HCT116 (cell line): ENCODE results near the gene NKTR. TPM values are rescaled to one million over a fixed set of nuclear protein-coding genes. Genes with fewer than 3 reads are reported as not detected.

ENCODE experiments used
- ATAC-seq: fragments of 200-7000 bp; cut with Tn5 transposase; 2 replicates; pipeline ENCODE4 v1.9.1; 2020; ENCODE audit warnings: mild to moderate bottlenecking, moderate library complexity
- BruUV-seq: library from RNA; stranded (reverse); fragments of 400-500 nt; replicated peaks from 2 replicates; lab custom pipeline; 2021; lab: Mats Ljungman, UMichigan
- CTCF ChIA-PET: fragments of 300-600 bp; sonication (Branson Sonifier 250); formaldehyde crosslinking; loops from one replicate; lab custom pipeline; 2021; ENCODE audit warnings: antibody characterized with exemption; lab: Charles Lee
- POLR2A ChIA-PET: fragments of 300-600, 350-600 bp; sonication (Branson Sonifier 250); formaldehyde crosslinking; loops from one replicate; lab custom pipeline; 2021; ENCODE audit warnings: antibody characterized with exemption; lab: Charles Lee
- RAD21 ChIA-PET, 2 experiments: fragments of 300-600 bp; sonication (Branson Sonifier 250); formaldehyde crosslinking; loops; one replicate each; lab custom pipeline; 2023; ENCODE audit warnings: low total read pairs in 2 of 2; ENCODE audit not compliant: uncharacterized antibody in 2 of 2, unreplicated experiment in 2 of 2, low non-redundant PET in 1 of 2; lab: Charles Lee
- DNase-seq: peaks from one replicate; pipeline ENCODE4 v3.0.0-alpha.2; 2010; ENCODE audit warnings: low read depth, low spot score
- H2AFZ ChIP-seq: fragments of 200-600 bp; shearing (Covaris generic), sonication (generic); 2 replicates; pipeline ENCODE4 v1.6.1; 2017; ENCODE audit warnings: low read depth, mixed run types, mixed read lengths, antibody characterized with exemption, low read length; ENCODE audit not compliant: poor library complexity, severe bottlenecking
- H3K27ac ChIP-seq: 2 replicates; pipeline ENCODE4 v1.5.1; 2012; ENCODE audit warnings: low read depth, low read length
- H3K27me3 ChIP-seq: fragments of 200-600 bp; sonication (generic); 2 replicates; pipeline ENCODE4 v1.6.1; 2016; ENCODE audit warnings: mixed run types, low read length, mixed read lengths; ENCODE audit not compliant: insufficient read depth
- H3K36me3 ChIP-seq, 2 experiments: fragments of 200-500 bp in 1 of 2; fragments of 200-600 bp in 1 of 2; sonication (Bioruptor generic) in 1 of 2; sonication (generic) in 1 of 2; 2 replicates each; pipeline versions ENCODE4 v1.5.1 to v1.6.1; 2014 to 2016; ENCODE audit warnings: low read length in 2 of 2, inconsistent platforms in 1 of 2, mixed read lengths in 1 of 2, mixed run types in 1 of 2; ENCODE audit not compliant: insufficient read depth in 2 of 2, control insufficient read depth in 1 of 2
- H3K4me1 ChIP-seq, 2 experiments: fragments of 200-600 bp in 1 of 2; sonication (generic) in 1 of 2; 2 replicates each; pipeline versions ENCODE4 v1.5.1 to v1.6.1; 2012 to 2017; ENCODE audit warnings: low read length in 2 of 2, inconsistent platforms in 1 of 2, mild to moderate bottlenecking in 1 of 2, mixed read lengths in 1 of 2, mixed run types in 1 of 2, moderate library complexity in 1 of 2; ENCODE audit not compliant: insufficient read depth in 2 of 2, control insufficient read depth in 1 of 2
- H3K4me2 ChIP-seq: fragments of 200-600 bp; sonication (generic); 2 replicates; pipeline ENCODE4 v1.6.1; 2017; ENCODE audit warnings: mixed run types, low read length, mixed read lengths
- H3K4me3 ChIP-seq, 2 experiments: fragments of 200-600 bp in 1 of 2; sonication (generic) in 1 of 2; replicated peaks in 1 of 2; 2 replicates each; pipeline ENCODE4 v1.5.1; 2011 to 2016; ENCODE audit warnings: low read length in 2 of 2, control low read depth in 1 of 2, low read depth in 1 of 2, mild to moderate bottlenecking in 1 of 2, mixed read lengths in 1 of 2, mixed run types in 1 of 2
- H3K79me2 ChIP-seq: fragments of 200-600 bp; sonication (generic); 2 replicates; pipeline ENCODE4 v1.6.1; 2017; ENCODE audit warnings: mild to moderate bottlenecking, mixed run types, low read length, moderate library complexity, mixed read lengths; ENCODE audit not compliant: insufficient read depth
- H3K9ac ChIP-seq: fragments of 200-600 bp; sonication (generic); 2 replicates; pipeline ENCODE4 v1.6.1; 2016; ENCODE audit warnings: low read length, mixed read lengths
- H3K9me2 ChIP-seq: fragments of 200-600 bp; sonication (generic), shearing (Covaris generic); 2 replicates; pipeline ENCODE4 v1.6.1; 2017; ENCODE audit warnings: mixed run types, mild to moderate bottlenecking, moderate library complexity; ENCODE audit not compliant: insufficient read depth
- H3K9me3 ChIP-seq, 2 experiments: fragments of 200-500 bp in 1 of 2; fragments of 200-600 bp in 1 of 2; sonication (Bioruptor generic) in 1 of 2; sonication (generic) in 1 of 2; 2 replicates each; pipeline ENCODE4 v1.6.1; 2014 to 2017; ENCODE audit warnings: low read length in 2 of 2, mixed read lengths in 2 of 2, inconsistent platforms in 1 of 2, low read depth in 1 of 2, mild to moderate bottlenecking in 1 of 2, mixed run types in 1 of 2, moderate library complexity in 1 of 2; ENCODE audit not compliant: control insufficient read depth in 1 of 2, insufficient read depth in 1 of 2
- H4K20me1 ChIP-seq: fragments of 200-600 bp; sonication (generic), shearing (Covaris generic); 2 replicates; pipeline ENCODE4 v1.6.1; 2017; ENCODE audit warnings: mixed run types, mild to moderate bottlenecking, moderate library complexity; ENCODE audit not compliant: insufficient read depth
- CEBPB ChIP-seq: IDR thresholded peaks from 2 replicates; pipeline ENCODE4 v1.6.1; 2012; ENCODE audit warnings: low read depth
- EZH2 ChIP-seq: fragments of 200-600 bp; sonication (generic); IDR thresholded peaks from 2 replicates; pipeline ENCODE4 v1.6.1; 2017; ENCODE audit warnings: antibody characterized with exemption, mixed run types
- POLR2A ChIP-seq: IDR thresholded peaks from 2 replicates; pipeline ENCODE4 v1.7.0; 2011; ENCODE audit warnings: borderline replicate concordance; ENCODE audit not compliant: insufficient read depth, insufficient read length; ENCODE audit errors: extremely low read depth
- RAD21 ChIP-seq: IDR thresholded peaks from 2 replicates; pipeline ENCODE4 v1.6.1; 2012; ENCODE audit warnings: low read depth, mild to moderate bottlenecking
- ZFX ChIP-seq: fragments of 450-650 bp; IDR thresholded peaks from 2 replicates; pipeline ENCODE4 v1.6.1; 2017
- intact Hi-C: fragments of 100-400 bp; cut with micrococcal nuclease; formaldehyde crosslinking; loops from 2 replicates; pipeline ENCODE4 v1.10.0; 2022
- total RNA-seq: library from RNA; stranded (reverse); gene quantifications from one replicate; pipeline ENCODE4 v1.2.1, GENCODE V29; 2021; ENCODE audit not compliant: unreplicated experiment
- TF ChIP-seq, protein P1 (sequence below), 3 experiments: fragments of 200-600 bp in 1 of 3; sonication (generic) in 1 of 3; IDR thresholded peaks in 2 of 3; conservative IDR thresholded peaks in 1 of 3; 2 replicates each; pipeline ENCODE4 v1.5.1; 2012 to 2017; ENCODE audit warnings: low read depth in 2 of 3, low read length in 2 of 3, antibody characterized with exemption in 1 of 3, borderline replicate concordance in 1 of 3, control low read depth in 1 of 3, mild to moderate bottlenecking in 1 of 3, mixed read lengths in 1 of 3, mixed run types in 1 of 3, moderate library complexity in 1 of 3; ENCODE audit not compliant: insufficient read depth in 1 of 3
- TF ChIP-seq, protein P2 (sequence below): IDR thresholded peaks from 2 replicates; pipeline ENCODE4 v1.6.1; 2012; ENCODE audit warnings: low read depth

The NKTR gene
- total RNA-seq, 1 experiment from 2014 or later, result 59.7 TPM

DNA sequence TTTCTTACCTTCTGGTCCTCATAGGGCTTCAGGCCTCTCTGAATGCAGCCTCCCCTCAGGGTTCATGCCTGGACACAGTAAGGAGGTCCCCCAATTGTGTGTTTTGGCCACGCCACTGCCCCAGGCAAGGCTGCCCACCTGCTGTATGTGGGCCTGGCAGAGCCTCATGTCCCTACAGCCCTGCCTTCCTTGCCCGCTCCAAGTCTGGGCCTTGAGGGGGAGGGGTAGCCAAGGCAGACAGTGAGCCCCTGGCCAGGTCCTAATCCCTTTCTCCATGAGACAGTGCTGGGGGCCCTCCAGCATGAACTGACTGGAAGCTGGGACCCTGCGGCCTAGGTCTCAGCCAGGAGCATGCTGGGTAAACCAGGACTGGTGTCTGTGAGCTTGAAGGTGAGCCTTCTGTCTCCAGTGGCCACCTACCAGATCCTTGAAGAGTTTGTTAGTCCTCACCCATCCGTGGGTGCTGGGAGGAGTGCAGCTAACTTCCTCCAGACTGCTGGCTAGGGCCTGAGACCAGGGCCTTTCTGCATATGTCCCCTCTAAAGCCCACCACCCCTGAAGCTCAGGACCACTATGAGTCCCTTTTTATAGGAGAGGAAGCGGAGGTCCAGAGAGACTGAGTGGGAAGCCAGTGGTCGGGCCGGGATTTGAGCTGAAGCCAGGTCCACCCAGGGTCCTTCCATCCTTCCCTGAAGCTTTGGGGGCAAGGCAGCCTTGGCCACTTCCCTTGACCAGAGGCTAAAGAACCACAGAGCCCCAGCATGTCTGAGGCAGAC, 61.7 kb downstream of the NKTR start:
- Histone ChIP-seq H3K27ac (no peak overlapping the region), H3K9me3 (no peaks in the 10 kb centered on the region), H3K9ac (no peak overlapping the region), H3K4me2 (no peak overlapping the region), H4K20me1 (no peaks in the 10 kb centered on the region)
- no peak for ATAC-seq
- no peak for TF ChIP-seq EZH2
- TF ChIP-seq, protein P1, sequence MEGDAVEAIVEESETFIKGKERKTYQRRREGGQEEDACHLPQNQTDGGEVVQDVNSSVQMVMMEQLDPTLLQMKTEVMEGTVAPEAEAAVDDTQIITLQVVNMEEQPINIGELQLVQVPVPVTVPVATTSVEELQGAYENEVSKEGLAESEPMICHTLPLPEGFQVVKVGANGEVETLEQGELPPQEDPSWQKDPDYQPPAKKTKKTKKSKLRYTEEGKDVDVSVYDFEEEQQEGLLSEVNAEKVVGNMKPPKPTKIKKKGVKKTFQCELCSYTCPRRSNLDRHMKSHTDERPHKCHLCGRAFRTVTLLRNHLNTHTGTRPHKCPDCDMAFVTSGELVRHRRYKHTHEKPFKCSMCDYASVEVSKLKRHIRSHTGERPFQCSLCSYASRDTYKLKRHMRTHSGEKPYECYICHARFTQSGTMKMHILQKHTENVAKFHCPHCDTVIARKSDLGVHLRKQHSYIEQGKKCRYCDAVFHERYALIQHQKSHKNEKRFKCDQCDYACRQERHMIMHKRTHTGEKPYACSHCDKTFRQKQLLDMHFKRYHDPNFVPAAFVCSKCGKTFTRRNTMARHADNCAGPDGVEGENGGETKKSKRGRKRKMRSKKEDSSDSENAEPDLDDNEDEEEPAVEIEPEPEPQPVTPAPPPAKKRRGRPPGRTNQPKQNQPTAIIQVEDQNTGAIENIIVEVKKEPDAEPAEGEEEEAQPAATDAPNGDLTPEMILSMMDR (IDR thresholded peaks at IDR 0.05 in 2 of 3, conservative IDR thresholded peaks at IDR 0.05 in 1 of 3; ENCODE audit: borderline replicate concordance in 1 of 3, insufficient read depth in 1 of 3, low read depth in 2 of 3, low read length in 2 of 3), result no peak
- no peak for TF ChIP-seq CEBPB
- TF ChIP-seq, protein P2, sequence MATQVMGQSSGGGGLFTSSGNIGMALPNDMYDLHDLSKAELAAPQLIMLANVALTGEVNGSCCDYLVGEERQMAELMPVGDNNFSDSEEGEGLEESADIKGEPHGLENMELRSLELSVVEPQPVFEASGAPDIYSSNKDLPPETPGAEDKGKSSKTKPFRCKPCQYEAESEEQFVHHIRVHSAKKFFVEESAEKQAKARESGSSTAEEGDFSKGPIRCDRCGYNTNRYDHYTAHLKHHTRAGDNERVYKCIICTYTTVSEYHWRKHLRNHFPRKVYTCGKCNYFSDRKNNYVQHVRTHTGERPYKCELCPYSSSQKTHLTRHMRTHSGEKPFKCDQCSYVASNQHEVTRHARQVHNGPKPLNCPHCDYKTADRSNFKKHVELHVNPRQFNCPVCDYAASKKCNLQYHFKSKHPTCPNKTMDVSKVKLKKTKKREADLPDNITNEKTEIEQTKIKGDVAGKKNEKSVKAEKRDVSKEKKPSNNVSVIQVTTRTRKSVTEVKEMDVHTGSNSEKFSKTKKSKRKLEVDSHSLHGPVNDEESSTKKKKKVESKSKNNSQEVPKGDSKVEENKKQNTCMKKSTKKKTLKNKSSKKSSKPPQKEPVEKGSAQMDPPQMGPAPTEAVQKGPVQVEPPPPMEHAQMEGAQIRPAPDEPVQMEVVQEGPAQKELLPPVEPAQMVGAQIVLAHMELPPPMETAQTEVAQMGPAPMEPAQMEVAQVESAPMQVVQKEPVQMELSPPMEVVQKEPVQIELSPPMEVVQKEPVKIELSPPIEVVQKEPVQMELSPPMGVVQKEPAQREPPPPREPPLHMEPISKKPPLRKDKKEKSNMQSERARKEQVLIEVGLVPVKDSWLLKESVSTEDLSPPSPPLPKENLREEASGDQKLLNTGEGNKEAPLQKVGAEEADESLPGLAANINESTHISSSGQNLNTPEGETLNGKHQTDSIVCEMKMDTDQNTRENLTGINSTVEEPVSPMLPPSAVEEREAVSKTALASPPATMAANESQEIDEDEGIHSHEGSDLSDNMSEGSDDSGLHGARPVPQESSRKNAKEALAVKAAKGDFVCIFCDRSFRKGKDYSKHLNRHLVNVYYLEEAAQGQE, result no peak
- TF ChIP-seq POLR2A, result no peak
- TF ChIP-seq RAD21, result no peak
- no peak for TF ChIP-seq ZFX
- TF ChIP-seq, all 23 proteins: peak for 0
- Histone ChIP-seq H3K36me3 (0 out of 4 replicates have a peak, but pooled peaks cover 0 to 3% of the 10 kb centered on the region in 2 experiments), H3K9me2 (no peaks in the 10 kb centered on the region), H2AFZ (no peak overlapping the region), H3K79me2 (no peaks in the 10 kb centered on the region), H3K4me3 (no peak overlapping the region), H3K27me3 (no peaks in the 10 kb centered on the region), H3K4me1 (no peaks in the 10 kb centered on the region)
- ChIA-PET RAD21 (no interaction called here), POLR2A (no interaction called here), CTCF (no interaction called here)
- intact Hi-C loops, result no loop called here
- no peak for DNase-seq
- no TSS peak for BruUV-seq
